C4-2B (cell line): ENCODE data around the gene DCLK2.

Source experiments
- ZFX ChIP-seq: fragments of 450-650 bp; IDR thresholded peaks from 2 replicates; pipeline ENCODE4 v1.6.1; 2017
- TF ChIP-seq, protein P1 (sequence below): fragments of 450-650 bp; conservative IDR thresholded peaks from 2 replicates; pipeline ENCODE4 v1.5.1; 2017; ENCODE audit warnings: mild to moderate bottlenecking

DNA sequence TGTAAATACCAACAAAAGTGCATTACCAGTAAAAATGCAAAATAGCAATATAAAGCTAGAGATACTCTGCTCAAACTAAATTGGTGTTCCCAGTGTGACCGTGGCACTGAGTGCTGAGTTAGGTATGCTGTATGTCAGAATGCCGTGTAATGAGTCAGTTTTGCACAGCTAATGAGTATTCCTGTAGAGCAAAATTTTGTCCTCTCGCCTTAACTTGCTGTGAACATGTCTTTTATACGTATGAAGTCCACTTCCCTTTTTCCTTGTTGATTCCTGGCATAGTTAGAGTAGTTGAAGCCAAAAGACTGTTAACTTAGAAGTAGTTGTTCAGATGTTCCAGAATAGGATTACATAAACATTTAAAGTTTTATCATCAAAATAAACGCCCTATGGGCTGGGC lies 11.5 kb downstream of the DCLK2 start:
- TF ChIP-seq, protein P1, sequence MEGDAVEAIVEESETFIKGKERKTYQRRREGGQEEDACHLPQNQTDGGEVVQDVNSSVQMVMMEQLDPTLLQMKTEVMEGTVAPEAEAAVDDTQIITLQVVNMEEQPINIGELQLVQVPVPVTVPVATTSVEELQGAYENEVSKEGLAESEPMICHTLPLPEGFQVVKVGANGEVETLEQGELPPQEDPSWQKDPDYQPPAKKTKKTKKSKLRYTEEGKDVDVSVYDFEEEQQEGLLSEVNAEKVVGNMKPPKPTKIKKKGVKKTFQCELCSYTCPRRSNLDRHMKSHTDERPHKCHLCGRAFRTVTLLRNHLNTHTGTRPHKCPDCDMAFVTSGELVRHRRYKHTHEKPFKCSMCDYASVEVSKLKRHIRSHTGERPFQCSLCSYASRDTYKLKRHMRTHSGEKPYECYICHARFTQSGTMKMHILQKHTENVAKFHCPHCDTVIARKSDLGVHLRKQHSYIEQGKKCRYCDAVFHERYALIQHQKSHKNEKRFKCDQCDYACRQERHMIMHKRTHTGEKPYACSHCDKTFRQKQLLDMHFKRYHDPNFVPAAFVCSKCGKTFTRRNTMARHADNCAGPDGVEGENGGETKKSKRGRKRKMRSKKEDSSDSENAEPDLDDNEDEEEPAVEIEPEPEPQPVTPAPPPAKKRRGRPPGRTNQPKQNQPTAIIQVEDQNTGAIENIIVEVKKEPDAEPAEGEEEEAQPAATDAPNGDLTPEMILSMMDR = no peak
- no peak for TF ChIP-seq ZFX
